Measurements from ENCODE around the gene SYNCRIP.
A peak's percentile ranks its signal among the peaks of the same experiment; 100 is the strongest.
"Not testable (repeated sequence)": the region's sequence is repeated elsewhere in the genome, so short reads cannot be mapped to it uniquely, and the experiment has no call there.

SYNCRIP gene

GRCh38 chr6:85642774-85643536, at the start of gene SYNCRIP:
Gene SYNCRIP (minus strand): TSS chr6:85642886. CDS start chr6:85641439, 1,447 bp downstream.
- DNase-seq: peak; percentile 92 to 96

DNA sequence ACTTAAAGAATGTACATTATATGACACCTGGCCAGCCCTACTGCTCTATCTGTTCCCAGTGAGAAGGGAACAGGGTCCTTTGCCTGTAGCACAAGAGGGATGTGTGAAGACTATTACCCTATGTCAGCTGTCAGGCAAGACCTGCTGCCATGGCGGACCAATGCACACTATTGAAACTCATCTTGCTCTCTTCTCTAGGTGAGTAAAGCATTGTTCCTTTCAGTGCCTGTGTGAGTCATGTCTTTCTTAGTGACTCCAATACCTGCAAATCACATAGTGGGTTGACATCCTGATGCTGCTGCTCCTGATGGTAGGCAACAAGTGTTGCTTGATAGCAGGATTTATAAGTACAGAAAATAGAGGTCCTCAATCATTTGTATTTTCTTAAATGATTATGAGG, 48.8 kb upstream of the SYNCRIP start:
- DNase-seq: no peak

DNA sequence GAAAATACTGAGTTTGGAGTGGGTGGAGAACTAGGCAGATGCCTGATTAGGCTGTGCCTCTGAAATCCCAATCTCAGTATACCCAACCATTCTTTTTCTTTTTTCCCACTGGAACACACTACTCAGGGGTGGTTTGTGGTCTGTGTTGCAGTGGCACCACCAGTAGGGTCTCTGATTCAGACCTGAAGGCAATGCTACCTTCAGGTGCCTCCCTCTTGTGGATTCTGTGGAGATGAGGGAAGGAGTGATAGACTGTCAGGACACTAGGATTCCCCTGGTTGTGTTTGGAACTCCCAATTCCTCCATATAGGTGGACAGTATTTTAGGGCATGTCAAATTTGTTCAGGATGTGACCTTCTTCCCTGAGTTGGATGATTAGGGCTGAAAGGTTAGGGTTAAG, 47.4 kb upstream of the SYNCRIP start:
- no peak for DNase-seq

GRCh38 chr6:85685713-85686112, 43.0 kb upstream of the SYNCRIP start:
- DNase-seq: no peak

GRCh38 chr6:85684809-85685171, 42.1 kb upstream of the SYNCRIP start:
- DNase-seq: no peak

GRCh38 chr6:85684133-85684808, 41.6 kb upstream of the SYNCRIP start:
- DNase-seq: no peak

DNA sequence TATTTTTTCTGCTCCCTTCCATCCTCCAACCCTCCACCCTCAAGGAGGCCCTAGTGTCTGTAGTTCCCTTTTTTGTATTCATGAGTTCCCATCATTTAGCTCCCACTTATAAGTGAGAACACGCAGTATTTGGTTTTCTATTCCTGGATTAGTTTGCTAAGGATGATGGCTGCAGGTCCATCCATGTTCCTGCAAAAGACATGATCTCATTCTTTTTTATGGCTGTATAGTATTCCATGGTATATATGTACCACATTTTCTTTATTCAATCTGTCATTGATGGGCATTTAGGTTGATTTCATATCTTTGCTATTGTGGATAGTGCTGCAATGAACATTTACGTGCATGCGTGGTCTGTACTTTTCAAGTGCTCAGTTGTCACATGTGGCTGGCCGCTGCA, 39.2 kb upstream of the SYNCRIP start:
- not testable (repeated sequence) for DNase-seq

DNA sequence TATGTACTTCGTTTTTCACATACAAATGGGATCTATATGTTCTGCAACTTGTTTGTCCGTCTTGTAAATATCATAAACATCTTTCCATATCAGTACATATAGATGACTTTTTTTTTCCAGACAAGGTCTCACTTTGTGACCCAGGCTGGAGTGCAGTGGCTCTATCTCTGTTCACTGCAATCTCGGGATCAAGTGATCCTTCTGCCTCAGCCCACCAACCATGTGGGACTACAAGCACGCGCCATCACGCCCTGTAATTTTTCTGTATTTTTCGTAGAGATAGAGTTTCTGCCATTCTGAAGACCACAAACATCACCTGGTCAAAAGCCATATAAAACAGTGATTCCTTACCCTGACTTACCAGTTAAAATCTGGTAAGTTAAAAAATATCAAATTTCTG, 37.7 kb upstream of the SYNCRIP start:
- no peak for DNase-seq

DNA sequence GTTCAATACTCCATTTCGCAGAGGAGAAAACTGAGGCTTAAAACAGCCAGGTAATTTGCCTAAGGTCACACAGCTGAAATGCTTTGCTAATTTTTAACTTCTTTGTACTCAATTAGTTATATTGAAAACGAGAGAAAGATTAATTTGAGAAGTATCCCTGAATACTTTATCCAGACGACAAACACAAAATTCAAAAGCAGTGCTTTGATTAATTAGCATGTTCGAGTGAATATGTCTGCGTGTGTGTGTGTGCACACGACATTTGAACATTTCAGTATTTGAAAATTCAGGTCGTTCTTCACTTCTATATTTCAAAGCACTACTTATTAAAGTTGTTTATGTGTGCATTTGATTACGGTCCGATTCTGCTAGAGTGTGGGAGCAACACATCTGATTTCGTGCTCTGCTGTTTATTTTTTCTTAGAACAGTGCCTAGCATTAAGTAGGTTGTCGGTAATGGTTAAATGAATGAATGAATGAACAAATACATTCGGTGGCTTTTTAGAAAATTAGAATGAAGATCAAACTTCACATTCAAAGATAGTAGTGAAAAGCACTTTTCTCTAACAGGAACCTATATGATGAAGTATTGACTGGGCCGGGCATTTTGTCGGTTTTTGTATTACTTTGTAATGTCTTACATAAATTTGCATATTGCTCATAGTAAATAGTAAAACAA, 36.9 kb upstream of the SYNCRIP start:
- no peak for DNase-seq

DNA sequence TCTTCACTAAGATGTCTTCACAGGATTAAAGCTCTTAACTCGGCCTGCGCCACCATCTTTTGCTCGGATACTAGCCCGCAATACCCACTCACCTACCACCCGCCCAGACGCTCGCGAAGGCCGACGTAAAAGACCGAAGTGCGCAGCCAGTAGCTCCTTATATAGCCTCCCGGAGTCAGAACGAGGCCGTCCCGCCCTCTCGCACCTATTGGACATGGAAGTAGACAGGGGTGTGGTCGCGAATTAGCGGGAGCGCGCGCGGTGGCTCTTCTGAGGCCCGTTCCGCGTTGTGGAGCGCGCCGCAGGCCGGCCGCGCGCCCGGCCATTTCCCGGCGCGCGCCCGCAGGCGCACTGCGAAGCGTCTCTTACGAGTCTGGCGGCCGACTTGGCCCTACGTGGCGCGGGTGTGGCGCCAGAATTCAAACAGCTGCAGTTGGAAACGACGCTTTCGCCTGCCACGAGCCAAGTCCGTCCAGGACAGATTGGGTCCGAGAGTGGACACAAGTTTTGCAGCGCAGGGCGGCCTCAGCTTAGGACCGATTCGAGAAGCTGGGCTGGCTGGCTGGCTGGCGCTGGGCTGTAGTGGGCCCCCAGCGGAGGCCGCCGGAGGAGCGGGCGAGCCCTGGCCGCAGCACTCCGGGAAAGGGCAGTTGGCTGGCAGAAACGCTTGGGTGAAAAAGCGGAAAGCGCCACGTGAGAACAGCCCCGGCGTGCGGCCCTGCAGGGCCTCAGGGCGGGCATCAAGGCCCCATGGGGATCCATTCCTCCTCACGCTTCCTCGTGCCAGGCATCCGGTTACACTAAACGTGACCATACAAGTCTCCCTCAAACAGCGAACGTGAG, 36.1 kb upstream of the SYNCRIP start:
- peak; percentile 95 for DNase-seq

- no peak for DNase-seq
Observed at GRCh38 chr6:85678026-85678601, 35.4 kb upstream of the SYNCRIP start.

DNA sequence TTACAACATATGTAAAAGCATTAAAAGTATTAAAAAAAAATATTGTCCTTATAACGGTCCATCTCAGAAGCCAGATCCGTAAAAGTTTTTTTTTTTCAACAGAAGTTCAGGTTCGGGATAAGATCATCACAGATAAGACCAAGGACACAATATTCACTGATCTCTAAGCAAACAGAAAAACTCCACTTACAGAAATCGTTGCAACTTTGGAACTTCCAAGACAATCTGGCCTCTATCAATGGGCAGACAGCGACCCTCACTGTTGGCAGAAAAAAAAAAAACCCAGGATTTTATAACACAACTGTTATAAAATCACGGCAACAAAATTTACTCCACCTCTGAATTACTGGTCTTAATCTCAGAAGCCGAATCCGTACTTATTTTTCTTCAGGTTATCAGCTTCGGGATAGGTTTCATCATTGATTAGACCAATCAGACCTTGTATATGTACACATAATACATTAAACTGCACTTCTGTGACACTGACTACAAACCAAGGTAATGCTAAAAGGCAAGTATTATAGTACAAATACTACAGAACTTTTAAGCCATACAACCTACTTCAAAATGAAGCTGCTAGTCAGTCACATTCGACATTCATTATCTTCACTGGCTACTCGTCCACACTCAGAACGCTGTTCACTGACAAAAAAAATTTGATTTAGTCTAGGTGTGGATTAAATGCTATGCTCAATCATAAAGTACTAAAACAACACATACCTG, 34.7 kb upstream of the SYNCRIP start:
- DNase-seq: no peak

DNA sequence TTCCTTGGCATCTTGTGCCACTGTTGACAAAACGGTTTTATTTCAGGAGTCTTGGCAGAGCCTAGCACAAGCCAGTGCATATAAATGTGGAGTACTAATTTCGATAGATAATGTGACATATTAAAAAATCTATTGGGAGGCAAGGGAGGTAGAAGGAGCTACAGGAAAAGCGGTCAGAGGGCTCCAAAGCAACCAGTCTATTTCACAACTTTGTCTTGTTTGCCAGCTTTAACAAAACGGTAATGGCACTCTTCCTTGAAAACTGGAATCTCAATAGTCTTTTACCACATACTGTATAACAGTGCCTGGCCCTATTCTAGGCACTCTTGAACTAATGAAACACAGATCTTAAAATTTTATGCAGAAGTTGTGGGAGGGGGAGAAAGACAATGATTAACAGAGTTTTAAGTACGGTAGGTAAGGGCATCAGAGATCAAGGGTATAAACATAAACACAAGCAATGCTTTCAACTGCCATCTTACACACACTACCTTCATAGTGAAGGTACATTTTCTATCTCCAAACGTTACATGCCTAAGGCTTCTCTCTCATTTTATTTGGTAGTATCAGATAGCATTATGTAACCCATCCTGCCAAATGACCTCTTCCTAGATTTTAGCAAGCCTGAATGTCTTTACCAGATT, 33.5 kb upstream of the SYNCRIP start:
- no peak for DNase-seq

DNA sequence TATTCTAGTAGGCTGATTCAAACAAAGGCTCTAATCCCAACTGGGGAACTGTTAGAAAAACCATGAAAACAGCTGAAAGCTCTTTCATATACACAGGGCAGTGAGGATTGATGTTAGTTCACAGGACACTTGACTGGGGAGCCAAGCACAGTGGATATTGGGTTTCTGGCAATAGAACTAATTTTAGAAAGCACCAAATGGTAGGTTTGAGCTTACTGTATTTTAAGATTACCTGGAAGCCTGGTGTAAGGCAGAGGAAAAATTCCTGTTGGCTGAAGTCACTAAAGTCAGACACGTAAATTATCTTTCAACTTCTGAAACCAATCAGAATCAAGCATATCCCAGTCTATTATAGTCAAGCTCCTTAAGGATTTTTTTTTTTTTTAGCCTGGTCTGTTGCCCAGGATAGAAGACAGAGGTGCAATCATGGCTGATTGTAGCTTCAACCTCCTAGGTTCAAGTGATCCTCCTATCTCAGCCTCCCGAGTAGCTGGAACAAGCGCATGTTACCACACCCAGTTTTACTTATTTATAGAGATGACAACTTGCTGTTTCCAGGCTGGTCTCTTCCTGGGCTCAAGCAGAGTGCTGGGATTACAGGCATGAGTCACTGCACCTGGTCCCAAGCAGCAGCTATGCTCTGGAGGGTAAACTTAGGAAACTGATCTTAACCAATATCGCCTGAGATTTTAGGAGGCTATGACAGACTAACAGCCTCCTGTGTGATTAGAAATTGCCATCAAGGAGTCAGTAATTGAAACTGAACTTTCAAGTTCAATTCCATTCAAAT, 32.5 kb upstream of the SYNCRIP start:
- DNase-seq: no peak

DNA sequence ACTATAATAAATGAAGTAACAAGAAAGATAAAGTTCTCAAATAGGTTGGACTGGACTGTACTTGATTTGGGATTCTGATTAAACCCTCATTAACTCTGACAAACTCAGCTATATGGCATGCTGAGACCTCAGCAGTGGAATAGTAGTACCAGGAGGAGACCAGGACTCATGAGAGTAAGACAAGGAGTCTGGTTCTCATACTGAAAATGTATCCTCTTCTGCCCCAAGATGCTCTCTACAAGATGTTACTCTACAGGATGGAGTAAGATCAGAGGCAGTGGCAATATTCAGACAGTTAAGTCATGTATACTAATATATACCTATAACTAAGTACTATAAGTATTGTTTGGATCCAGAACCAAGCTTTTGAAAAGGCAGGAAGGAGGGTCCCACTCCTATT, 31.9 kb upstream of the SYNCRIP start:
- DNase-seq: no peak

- no peak for DNase-seq
Observed at GRCh38 chr6:85673198-85674139, 30.8 kb upstream of the SYNCRIP start.

- DNase-seq: no peak
Observed at GRCh38 chr6:85672623-85673022, 29.9 kb upstream of the SYNCRIP start.

- DNase-seq: no peak
Observed at GRCh38 chr6:85672050-85672449, 29.4 kb upstream of the SYNCRIP start.

GRCh38 chr6:85670573-85670972, 27.9 kb upstream of the SYNCRIP start:
- DNase-seq: no peak
